22Rv1 (cell line): Measurements from ENCODE around the gene OR13A1.
"Not testable (repeated sequence)": the region's sequence is repeated elsewhere in the genome, so short reads cannot be mapped to it uniquely, and the experiment has no call there.

Experiments
- H3K27ac ChIP-seq: fragments of 450-650 bp; 2 replicates; pipeline ENCODE4 v1.5.1; 2017
- CTCF ChIP-seq: fragments of 450-650 bp; IDR thresholded peaks from 2 replicates; pipeline ENCODE4 v1.5.1; 2017; ENCODE audit warnings: mild to moderate bottlenecking
- ZFX ChIP-seq: fragments of 450-650 bp; IDR thresholded peaks from 2 replicates; pipeline ENCODE4 v1.6.1; 2017; ENCODE audit warnings: antibody characterized with exemption, borderline replicate concordance

The OR13A1 gene

DNA sequence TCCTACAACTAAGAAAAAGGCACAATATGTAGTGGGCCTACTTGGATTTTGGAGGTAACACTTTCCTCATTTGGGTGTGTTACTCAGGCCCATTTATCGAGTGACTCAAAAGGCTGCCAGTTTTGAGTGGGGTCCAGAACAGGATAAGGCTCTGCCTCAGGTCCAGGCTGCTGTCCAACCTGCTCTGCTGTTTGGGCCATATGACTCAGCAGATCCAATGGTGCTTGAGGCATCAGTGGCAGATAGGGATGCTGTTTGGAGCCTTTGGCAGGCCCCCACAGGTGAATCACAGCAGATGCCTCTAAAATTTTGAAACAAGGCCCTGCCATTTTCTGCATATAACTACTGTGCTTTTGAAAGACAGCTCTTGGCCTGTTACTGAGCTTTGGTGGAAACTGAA lies 24.5 kb upstream of the OR13A1 start:
- TF ChIP-seq ZFX (no peak), CTCF (no peak)
- no peak overlapping the region for H3K27ac ChIP-seq

GRCh38 chr10:45331824-45332223 lies 16.4 kb upstream of the OR13A1 start:
- not testable (repeated sequence) for H3K27ac ChIP-seq

GRCh38 chr10:45326864-45327263 lies 11.5 kb upstream of the OR13A1 start:
- H3K27ac ChIP-seq = not testable (repeated sequence)

DNA sequence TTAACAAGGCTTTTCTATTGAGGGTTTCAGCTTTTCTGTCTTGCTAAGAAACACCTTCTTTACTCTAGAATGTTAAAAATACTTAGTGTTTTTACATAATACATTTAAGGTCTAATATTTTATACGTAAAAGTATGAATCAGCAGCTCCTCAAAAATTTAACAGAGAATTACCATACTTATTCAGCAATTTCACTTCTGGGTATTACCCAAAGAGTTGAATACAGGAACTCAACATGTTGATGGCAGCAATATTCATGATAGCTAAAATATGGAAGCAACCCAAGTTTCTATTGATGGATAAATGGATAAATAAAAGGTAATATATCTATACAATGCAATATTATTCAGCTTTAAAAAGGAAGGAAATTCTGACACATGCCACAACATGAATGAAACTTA lies 9.7 kb upstream of the OR13A1 start:
- H3K27ac ChIP-seq = no peak overlapping the region
- TF ChIP-seq CTCF (no peak), ZFX (no peak)

GRCh38 chr10:45319702-45320101 lies 4.3 kb upstream of the OR13A1 start:
- H3K27ac ChIP-seq = no peak overlapping the region
- TF ChIP-seq CTCF (no peak), ZFX (no peak)

DNA sequence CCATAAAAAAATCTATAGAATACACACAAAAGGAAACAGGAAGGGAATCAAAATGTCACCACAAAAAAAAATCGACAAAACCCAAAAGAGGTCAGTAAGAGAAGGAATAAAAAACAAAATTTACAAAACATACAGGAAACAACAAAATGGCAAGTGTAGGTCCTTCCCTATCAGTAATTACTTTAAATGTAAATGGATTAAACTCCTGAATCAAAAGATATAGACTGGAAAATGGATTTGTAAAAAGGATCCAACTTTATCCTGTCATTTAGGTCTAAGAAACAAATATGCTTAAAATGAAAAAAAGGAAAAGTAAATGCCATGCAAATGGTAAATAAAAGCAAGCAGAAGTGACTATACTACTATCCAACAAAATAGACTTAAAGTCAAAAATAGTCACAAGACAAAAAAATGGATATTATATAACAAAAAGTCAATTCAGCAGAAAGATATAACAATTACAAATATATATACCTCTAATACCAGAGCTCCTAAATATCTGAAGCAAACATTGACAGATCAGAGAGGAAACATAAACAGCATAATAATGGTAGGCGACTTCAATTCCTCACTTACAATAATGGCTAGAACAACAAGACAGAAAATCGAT lies 2.0 kb downstream of the OR13A1 start:
- no peak for TF ChIP-seq ZFX
- no peak for TF ChIP-seq CTCF

GRCh38 chr10:45308707-45309106 lies 6.7 kb downstream of the OR13A1 start:
- TF ChIP-seq ZFX (no peak), CTCF (no peak)
- H3K27ac ChIP-seq = no peak overlapping the region

More for the DNA sequence above, 2.0 kb downstream of the OR13A1 start:
- H3K27ac ChIP-seq = no peak overlapping the region

DNA sequence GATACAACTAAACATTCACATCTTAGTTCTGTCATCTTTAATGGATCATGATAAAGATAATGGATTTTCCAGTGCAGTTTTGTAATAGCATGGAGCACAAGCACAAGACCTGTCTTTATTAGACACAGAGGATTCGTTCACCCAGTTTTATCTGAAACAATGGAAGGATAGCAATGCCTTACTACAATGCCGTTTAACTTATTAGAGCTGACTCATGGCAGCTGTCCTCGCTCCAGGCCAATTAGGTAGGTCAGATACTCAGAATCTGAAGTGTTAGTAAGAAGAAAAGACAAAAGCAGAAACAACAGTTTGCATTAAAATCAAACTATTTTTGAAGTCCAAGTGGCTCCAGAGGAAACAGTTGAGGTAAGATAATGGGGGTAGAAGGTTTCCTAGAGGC lies 12.8 kb downstream of the OR13A1 start:
- no peak for TF ChIP-seq CTCF
- H3K27ac ChIP-seq = no peak overlapping the region

DNA sequence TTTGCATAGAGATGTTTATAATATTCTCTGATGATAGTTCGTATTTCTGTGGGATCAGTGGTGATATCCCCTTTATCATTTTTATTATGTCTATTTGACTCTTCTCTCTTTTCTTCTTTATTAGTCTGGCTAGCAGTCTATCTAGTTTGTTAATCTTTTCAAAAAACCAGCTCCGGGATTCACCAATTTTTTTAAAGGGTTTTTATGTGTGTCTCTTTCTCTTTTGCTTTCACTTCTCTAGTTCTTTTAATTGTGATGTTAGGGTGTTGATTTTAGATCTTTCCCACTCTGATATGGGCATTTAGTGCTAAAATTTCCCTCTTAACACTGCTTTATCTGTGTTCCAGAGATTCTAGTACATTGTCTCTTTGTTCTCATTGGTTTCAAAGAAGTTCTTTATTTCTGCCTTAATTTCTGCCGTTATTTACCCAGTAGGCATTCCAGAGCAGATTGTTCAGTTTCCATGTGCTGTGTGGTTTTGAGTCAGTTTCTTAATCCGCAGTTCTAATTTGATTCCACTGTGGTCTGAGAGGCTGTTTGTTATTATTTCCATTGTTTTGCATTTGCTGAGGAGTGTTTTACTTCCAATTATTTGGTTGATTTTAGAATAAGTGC lies 17.0 kb downstream of the OR13A1 start:
- H3K27ac ChIP-seq = not testable (repeated sequence)
